HUES6 (cell line): Measurements from ENCODE around the gene BTBD10.
A peak's percentile ranks its signal among the peaks of the same experiment; 100 is the strongest.

Source experiments
- H3K27ac ChIP-seq: 2 replicates; pipeline ENCODE4 v1.7.0; 2013; ENCODE audit warnings: low read depth, mild to moderate bottlenecking, low read length, inconsistent platforms
- H3K27me3 ChIP-seq: 2 replicates; pipeline ENCODE4 v1.6.1; 2013; ENCODE audit warnings: low read length; ENCODE audit not compliant: control insufficient read depth, insufficient read depth
- H3K36me3 ChIP-seq: 2 replicates; pipeline ENCODE4 v1.6.1; 2013; ENCODE audit warnings: low read length; ENCODE audit not compliant: control insufficient read depth, insufficient read depth
- H3K4me1 ChIP-seq: 2 replicates; pipeline ENCODE4 v1.6.1; 2013; ENCODE audit warnings: low read length; ENCODE audit not compliant: control insufficient read depth, insufficient read depth
- H3K4me3 ChIP-seq: 2 replicates; pipeline ENCODE4 v1.5.1; 2013; ENCODE audit warnings: low read depth, low read length
- H3K9ac ChIP-seq: one replicate; pipeline ENCODE4 v1.6.1; 2013; ENCODE audit warnings: mild to moderate bottlenecking, low read length
- H3K9me3 ChIP-seq: 2 replicates; pipeline ENCODE4 v1.6.1; 2013; ENCODE audit warnings: low read depth, low read length; ENCODE audit not compliant: control insufficient read depth, insufficient read depth

The BTBD10 gene

DNA sequence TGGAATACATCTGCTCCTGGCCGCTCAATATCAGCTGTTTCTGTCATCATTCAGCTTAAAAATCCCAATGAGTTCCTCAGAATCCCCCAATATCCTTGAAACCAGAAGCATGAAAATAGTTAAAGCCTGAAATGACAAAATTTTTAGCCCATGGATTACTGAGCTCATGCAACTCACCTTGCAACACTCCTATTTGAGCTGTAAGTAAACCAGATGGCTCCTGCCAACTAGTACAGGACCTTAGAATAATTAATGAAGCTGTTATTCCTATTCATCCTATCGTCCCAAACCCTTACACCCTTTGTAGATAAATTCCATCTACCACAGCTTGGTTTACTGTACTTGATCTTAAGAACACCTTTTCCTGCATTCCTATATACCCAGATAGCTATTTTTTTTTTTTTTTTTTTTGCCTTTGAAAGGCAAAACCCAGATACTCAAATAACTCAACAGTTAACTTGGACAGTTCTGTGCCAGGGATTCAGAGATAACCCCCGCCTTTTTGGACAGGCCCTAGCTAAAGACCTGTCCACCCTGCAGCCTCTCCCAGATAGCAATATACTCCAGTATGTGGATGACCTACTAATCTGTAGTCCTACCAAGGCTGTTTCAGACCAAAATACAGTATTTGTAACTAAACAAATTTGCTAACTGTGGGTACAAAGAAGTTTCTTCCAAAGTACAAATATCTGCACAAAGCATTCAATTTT is 10.1 kb upstream of the BTBD10 start:
- no peaks in the 10 kb centered on the region for H3K36me3 ChIP-seq
- no peaks in the 10 kb centered on the region for H3K27me3 ChIP-seq
- no peak overlapping the region for H3K9ac ChIP-seq
- peaks cover 13% of the 10 kb centered on the region for H3K4me1 ChIP-seq
- no peaks in the 10 kb centered on the region for H3K9me3 ChIP-seq
- no peak overlapping the region for H3K4me3 ChIP-seq
- H3K27ac ChIP-seq: no peak overlapping the region

DNA sequence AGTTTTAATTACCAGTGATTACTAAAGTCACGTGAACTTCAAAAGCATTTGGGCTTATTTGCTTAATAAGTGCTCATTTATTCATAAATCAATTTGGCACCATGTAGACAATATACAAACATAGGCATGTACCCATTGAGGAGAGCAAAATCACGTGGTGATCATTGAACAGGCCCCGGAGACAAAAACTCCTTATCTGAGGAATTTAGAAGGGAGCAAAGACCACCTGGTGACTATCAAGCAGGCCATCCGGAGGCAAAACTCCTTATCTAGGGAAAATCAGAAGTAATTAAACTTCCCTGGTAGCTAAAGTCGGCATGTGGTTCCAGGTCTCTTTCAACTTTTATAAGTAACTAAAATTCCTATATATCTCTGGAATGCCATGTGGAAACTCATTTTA is 5.7 kb upstream of the BTBD10 start:
- no peak overlapping the region for H3K4me3 ChIP-seq
- H3K9me3 ChIP-seq: no peaks in the 10 kb centered on the region
- H3K4me1 ChIP-seq: peaks cover 13% of the 10 kb centered on the region
- H3K36me3 ChIP-seq: no peaks in the 10 kb centered on the region
- peak overlapping the region; percentile 29; the same call in 1 of the 2 replicates for H3K27ac ChIP-seq
- no peaks in the 10 kb centered on the region for H3K27me3 ChIP-seq
- no peak overlapping the region for H3K9ac ChIP-seq

DNA sequence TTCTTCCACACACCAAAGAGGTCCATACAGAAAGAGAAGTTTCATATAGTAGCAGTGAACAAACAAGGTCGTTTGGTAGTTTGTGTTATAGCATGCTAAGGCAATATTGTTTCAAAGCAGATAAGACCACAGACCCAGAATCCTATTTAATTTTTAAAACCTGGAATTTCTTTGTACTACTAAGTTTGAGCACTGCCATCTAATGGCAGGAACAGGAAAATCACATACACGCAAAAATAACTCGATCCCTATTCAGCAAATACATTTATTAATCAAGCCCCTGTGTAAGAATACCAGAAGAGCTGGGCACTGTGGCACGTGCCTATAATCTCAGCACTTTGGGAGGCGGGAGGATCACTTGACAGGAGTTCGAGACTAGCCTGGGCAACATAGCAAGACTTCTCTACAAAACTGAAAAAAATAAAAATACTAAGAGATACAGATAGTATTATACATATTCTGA is 2.9 kb upstream of the BTBD10 start:
- Histone ChIP-seq H3K4me3 (no peak overlapping the region), H3K36me3 (no peaks in the 10 kb centered on the region), H3K9me3 (no peaks in the 10 kb centered on the region), H3K9ac (no peak overlapping the region), H3K27me3 (no peaks in the 10 kb centered on the region), H3K27ac (no peak overlapping the region), H3K4me1 (peaks cover 12% of the 10 kb centered on the region; the same call in 1 of the 2 replicates)

DNA sequence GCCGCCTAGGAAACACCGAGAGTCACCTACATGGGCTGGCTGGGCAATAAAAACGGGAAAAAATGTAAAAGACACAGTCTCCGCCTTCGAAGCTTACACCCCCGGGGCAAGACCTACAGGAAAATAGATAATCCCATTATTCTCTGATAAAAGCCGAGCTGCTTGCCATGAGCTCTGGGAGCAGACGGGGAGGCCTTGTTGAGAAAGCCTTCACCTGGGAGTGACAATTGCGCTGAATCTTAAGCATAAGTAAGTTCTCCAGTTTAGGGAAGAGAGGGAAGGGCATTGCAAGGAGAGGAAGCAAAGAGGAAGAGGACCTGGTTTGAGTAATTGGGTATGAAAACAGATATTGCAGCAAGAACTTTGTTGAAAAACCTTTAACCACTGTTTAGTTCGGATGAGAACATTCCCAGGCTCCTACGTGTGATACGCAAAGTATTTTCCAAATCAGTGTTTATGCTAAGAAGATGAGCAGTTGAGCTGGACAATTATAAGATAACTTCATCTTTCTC is 813 bp upstream of the BTBD10 start:
- Histone ChIP-seq H3K9me3 (no peaks in the 10 kb centered on the region), H3K36me3 (no peaks in the 10 kb centered on the region), H3K27ac (peak overlapping the region; percentile 4; the same call in 1 of the 2 replicates), H3K27me3 (no peaks in the 10 kb centered on the region), H3K9ac (peak overlapping the region; percentile 92), H3K4me1 (peaks cover 8% of the 10 kb centered on the region; the same call in 1 of the 2 replicates), H3K4me3 (peak overlapping the region; percentile 79)

DNA sequence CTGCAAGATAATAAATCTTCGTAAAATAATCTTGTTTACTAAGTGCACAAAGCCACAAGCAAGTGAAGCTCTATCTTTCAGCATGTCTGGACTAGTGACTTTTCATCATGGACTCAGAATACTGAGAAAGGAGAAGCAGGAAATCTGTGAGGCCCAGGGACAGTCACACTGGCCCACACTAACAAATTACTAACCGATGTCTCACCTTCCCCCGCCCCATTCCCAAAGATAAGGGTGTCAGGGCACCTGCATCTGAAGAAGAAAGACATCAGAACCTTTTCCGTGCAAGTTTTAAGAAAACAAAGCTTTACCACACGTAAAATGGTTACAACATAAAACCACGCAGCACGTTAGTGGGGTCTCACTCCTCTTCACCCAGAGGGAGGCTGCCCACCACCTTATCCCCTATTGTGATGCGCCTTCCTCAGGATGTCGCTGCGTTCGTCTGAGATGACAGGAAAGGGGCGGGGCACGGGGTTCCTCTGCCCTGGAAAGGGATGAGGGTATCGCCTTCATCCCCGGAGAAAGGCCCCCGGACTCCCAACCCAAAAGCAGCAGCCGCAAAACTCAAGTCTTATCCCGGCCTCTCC is 616 bp downstream of the BTBD10 start:
- Histone ChIP-seq H3K9me3 (no peaks in the 10 kb centered on the region), H3K36me3 (no peaks in the 10 kb centered on the region), H3K27me3 (no peaks in the 10 kb centered on the region), H3K4me3 (peak overlapping the region; percentile 79), H3K4me1 (peaks cover 8% of the 10 kb centered on the region; the same call in 1 of the 2 replicates), H3K27ac (peak overlapping the region; percentile 57; the same call in 1 of the 2 replicates), H3K9ac (peak overlapping the region; percentile 92)

DNA sequence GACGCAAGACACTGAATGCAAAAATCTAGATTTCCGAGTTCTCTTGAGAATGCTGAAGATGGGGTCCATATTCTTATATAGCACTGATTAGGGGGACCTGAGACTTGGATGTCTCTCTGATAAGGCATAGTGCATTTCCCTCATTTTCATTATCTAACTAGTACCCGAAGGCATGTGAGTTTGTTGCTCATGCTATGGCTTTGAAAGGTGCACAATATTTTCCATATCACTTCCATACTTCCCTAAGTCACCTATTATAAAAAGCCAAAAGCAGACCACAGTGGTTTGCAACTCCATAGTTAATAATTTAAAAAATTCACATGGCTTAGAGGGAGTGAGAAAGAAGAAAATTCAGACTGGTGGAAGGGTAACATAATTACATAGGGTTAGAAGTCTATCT is 1.7 kb downstream of the BTBD10 start:
- H3K36me3 ChIP-seq: no peaks in the 10 kb centered on the region
- H3K4me3 ChIP-seq: no peak overlapping the region
- no peaks in the 10 kb centered on the region for H3K27me3 ChIP-seq
- H3K4me1 ChIP-seq: peaks cover 8% of the 10 kb centered on the region; the same call in 1 of the 2 replicates
- no peaks in the 10 kb centered on the region for H3K9me3 ChIP-seq
- H3K27ac ChIP-seq: no peak overlapping the region
- no peak overlapping the region for H3K9ac ChIP-seq

DNA sequence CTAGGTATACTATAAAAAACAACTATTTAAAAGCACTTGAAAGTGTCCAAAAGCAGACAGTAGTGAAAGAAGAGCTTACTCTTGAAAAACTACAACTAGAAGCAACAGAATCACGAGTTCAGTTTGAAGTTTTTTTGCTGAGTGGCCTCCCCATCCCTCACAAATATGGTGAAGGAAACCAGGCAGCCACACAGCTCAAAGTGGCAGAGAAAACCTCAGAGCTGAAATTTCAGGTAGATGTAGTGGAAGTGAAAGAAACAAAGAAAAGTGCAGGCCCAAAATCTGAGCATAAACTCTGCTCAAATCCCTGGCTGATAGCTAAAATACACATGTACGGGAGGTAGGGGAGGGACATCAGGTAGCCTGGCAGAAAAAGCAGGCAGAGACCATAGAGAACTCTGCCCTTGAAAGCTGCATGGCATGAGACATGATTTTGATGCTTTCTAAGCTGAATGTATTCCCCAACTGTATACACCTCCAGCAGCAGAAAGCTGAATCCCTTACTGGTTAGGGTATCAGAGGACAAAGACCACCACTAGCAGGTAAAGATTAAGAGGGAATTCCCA is 12.1 kb downstream of the BTBD10 start:
- H3K4me1 ChIP-seq: no peaks in the 10 kb centered on the region
- no peak overlapping the region for H3K4me3 ChIP-seq
- no peaks in the 10 kb centered on the region for H3K27me3 ChIP-seq
- H3K9ac ChIP-seq: no peak overlapping the region
- H3K36me3 ChIP-seq: no peaks in the 10 kb centered on the region
- no peak overlapping the region for H3K27ac ChIP-seq
- peaks cover 4% of the 10 kb centered on the region; the same call in 1 of the 2 replicates for H3K9me3 ChIP-seq

DNA sequence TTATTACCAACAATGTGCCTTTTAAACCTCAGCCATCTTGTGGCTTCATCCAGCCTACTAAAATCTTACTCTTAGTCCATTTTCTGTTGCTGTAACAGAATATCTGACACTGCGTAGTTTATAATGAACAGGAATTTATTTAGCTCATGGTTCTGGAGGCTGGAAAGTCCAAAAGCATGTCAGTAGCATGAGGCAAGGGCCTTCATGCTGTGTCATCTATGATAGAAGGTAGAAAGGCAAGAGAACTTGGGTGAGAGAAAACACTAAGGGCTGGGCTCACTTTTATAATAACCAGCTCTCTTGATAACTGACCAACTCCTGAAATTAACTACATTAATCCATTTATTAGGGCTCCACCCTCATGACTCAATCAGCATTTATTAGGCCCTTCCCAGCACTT is 13.5 kb downstream of the BTBD10 start:
- no peak overlapping the region for H3K27ac ChIP-seq

DNA sequence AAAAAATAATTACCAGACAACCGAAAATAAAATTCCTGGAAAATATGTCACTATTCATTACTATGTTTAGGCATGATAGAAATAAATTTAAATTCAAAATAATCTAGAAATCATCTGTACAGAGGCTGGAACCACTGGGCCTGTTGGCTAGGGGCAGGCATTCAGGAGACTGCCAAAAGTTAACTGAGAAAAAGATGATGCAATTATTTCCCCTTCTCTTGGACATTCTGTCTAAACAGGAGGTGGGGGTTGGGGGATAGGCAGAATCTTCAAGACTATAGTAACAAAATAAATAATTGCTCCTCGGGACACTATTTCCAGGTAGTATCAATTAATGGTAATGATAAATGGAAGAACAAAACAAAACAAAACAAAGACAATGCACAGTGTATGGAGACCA is 14.1 kb downstream of the BTBD10 start:
- Histone ChIP-seq H3K27ac (no peak overlapping the region), H3K4me1 (no peaks in the 10 kb centered on the region)

More for the DNA sequence above, 13.5 kb downstream of the BTBD10 start:
- no peak overlapping the region for H3K9ac ChIP-seq
- H3K9me3 ChIP-seq: peaks cover 4% of the 10 kb centered on the region; the same call in 1 of the 2 replicates
- no peaks in the 10 kb centered on the region for H3K36me3 ChIP-seq
- H3K4me1 ChIP-seq: no peaks in the 10 kb centered on the region
- no peak overlapping the region for H3K4me3 ChIP-seq
- H3K27me3 ChIP-seq: no peaks in the 10 kb centered on the region

DNA sequence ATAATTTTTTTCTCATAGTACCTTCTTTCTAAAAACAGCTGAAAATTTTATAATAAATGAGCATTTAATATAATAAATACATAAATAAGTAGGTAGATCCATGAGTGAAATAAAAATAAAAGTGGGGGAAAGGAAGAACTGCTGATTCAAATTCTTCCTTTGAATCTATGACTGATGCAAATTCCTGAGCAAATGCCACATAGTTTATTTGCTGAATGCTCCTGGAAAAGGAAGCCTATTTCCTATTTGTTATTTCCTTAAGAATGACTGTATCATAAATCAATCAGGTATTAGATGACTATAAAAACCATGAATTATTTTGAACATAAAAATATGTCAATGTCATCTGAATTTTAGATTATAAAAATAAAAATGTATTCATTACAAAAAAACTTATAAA is 16.6 kb downstream of the BTBD10 start:
- H3K27me3 ChIP-seq: no peaks in the 10 kb centered on the region
- H3K9ac ChIP-seq: no peak overlapping the region
- no peaks in the 10 kb centered on the region for H3K36me3 ChIP-seq
- H3K9me3 ChIP-seq: peaks cover 4% of the 10 kb centered on the region; the same call in 1 of the 2 replicates
- H3K4me1 ChIP-seq: no peaks in the 10 kb centered on the region
- no peak overlapping the region for H3K27ac ChIP-seq
- H3K4me3 ChIP-seq: no peak overlapping the region

More for the DNA sequence above, 14.1 kb downstream of the BTBD10 start:
- H3K27me3 ChIP-seq: no peaks in the 10 kb centered on the region
- no peak overlapping the region for H3K9ac ChIP-seq
- peaks cover 4% of the 10 kb centered on the region; the same call in 1 of the 2 replicates for H3K9me3 ChIP-seq
- H3K36me3 ChIP-seq: no peaks in the 10 kb centered on the region
- H3K4me3 ChIP-seq: no peak overlapping the region

DNA sequence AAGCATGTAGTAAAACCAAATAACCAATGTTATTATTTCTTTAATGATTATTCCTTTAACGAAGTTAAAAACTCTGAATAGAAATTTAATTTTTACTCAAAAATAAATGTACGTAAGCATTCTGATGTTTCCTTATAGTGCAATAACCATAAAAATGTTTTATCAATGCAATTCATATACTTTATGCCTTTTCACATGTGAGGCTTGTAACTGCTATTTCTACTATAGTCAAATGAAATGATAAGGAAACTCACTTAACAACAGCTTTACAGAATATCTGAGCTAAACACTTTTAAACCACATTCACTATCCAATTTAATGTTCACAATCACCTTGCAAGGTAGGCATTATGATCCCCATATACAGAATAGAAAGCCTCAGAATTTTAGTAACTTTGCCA is 17.4 kb downstream of the BTBD10 start:
- Histone ChIP-seq H3K27ac (no peak overlapping the region), H3K9me3 (peaks cover 4% of the 10 kb centered on the region; the same call in 1 of the 2 replicates), H3K4me1 (no peaks in the 10 kb centered on the region), H3K36me3 (no peaks in the 10 kb centered on the region), H3K4me3 (no peak overlapping the region), H3K27me3 (no peaks in the 10 kb centered on the region), H3K9ac (no peak overlapping the region)
